Astrocyte (in vitro differentiated cells and primary cell): ENCODE data around the gene CDK3. TPM values are rescaled to one million over a fixed set of nuclear protein-coding genes. Genes with fewer than 3 reads are reported as not detected.
A peak's percentile ranks its signal among the peaks of the same experiment; 100 is the strongest.

Experiments used
- DNase-seq: peaks from one replicate; pipeline ENCODE4 v3.0.0-alpha.2; 2010; ENCODE audit warnings: low read depth
- FAIRE-seq: peaks from 2 replicates; lab custom pipeline; 2011; peaks lifted over from hg19 to GRCh38; lab: Jason Lieb, UNC
- H2AFZ ChIP-seq: 2 replicates; pipeline ENCODE4 v1.6.0; 2012; ENCODE audit warnings: low read depth, low read length, inconsistent platforms
- H3K27ac ChIP-seq: 2 replicates; pipeline ENCODE4 v1.5.1; 2011; ENCODE audit warnings: low read depth, low read length, inconsistent platforms
- H3K27me3 ChIP-seq: 2 replicates; pipeline ENCODE4 v1.6.0; 2011; ENCODE audit warnings: low read length, inconsistent platforms; ENCODE audit not compliant: insufficient read depth
- H3K36me3 ChIP-seq: 2 replicates; pipeline ENCODE4 v1.5.1; 2011; ENCODE audit warnings: low read length, inconsistent platforms; ENCODE audit not compliant: insufficient read depth
- H3K4me1 ChIP-seq: 2 replicates; pipeline ENCODE4 v1.5.1; 2011; ENCODE audit warnings: low read length, inconsistent platforms; ENCODE audit not compliant: insufficient read depth
- H3K4me2 ChIP-seq: 2 replicates; pipeline ENCODE4 v1.6.0; 2012; ENCODE audit warnings: low read length, inconsistent platforms
- H3K4me3 ChIP-seq: 2 replicates; pipeline ENCODE4 v1.5.1; 2011; ENCODE audit warnings: low read depth, mild to moderate bottlenecking, low read length, inconsistent platforms; ENCODE audit not compliant: insufficient read depth
- H3K79me2 ChIP-seq: 2 replicates; pipeline ENCODE4 v1.6.0; 2012; ENCODE audit warnings: mild to moderate bottlenecking, low read length, inconsistent platforms; ENCODE audit not compliant: insufficient read depth
- H3K9ac ChIP-seq: 2 replicates; pipeline ENCODE4 v1.6.0; 2012; ENCODE audit warnings: mild to moderate bottlenecking, low read length, inconsistent platforms
- H3K9me3 ChIP-seq: 2 replicates; pipeline ENCODE4 v1.5.1; 2012; ENCODE audit warnings: low read depth, mild to moderate bottlenecking, low read length, inconsistent platforms; ENCODE audit not compliant: insufficient read depth
- H4K20me1 ChIP-seq: 2 replicates; pipeline ENCODE4 v1.6.0; 2012; ENCODE audit warnings: low read length, inconsistent platforms; ENCODE audit not compliant: insufficient read depth
- H3K27ac Mint-ChIP-seq: one replicate; pipeline ENCODE4 v1.8.0; 2021; ENCODE audit warnings: mild to moderate bottlenecking, mixed read lengths; ENCODE audit not compliant: unreplicated experiment
- H3K27me3 Mint-ChIP-seq: one replicate; pipeline ENCODE4 v1.8.0; 2021; ENCODE audit warnings: low read depth, mixed read lengths; ENCODE audit not compliant: unreplicated experiment
- H3K36me3 Mint-ChIP-seq: one replicate; pipeline ENCODE4 v1.8.0; 2021; ENCODE audit warnings: low read depth, mixed read lengths; ENCODE audit not compliant: unreplicated experiment
- H3K4me1 Mint-ChIP-seq: one replicate; pipeline ENCODE4 v1.8.0; 2021; ENCODE audit warnings: low read depth, mixed read lengths; ENCODE audit not compliant: unreplicated experiment
- H3K4me3 Mint-ChIP-seq: one replicate; pipeline ENCODE4 v1.8.0; 2021; ENCODE audit warnings: mild to moderate bottlenecking, moderate library complexity, mixed read lengths; ENCODE audit not compliant: unreplicated experiment
- H3K9me3 Mint-ChIP-seq: one replicate; pipeline ENCODE4 v1.8.0; 2021; ENCODE audit warnings: mild to moderate bottlenecking, mixed read lengths; ENCODE audit not compliant: unreplicated experiment
- CTCF ChIP-seq: IDR thresholded peaks from 2 replicates; pipeline ENCODE4 v1.5.1; 2011; ENCODE audit warnings: low read depth, mild to moderate bottlenecking, inconsistent platforms, low read length, moderate library complexity; ENCODE audit not compliant: insufficient read depth
- EZH2 ChIP-seq: IDR thresholded peaks from 2 replicates; pipeline ENCODE4 v1.6.1; 2012; ENCODE audit warnings: mild to moderate bottlenecking, low read length, inconsistent platforms; ENCODE audit not compliant: insufficient read depth
- total RNA-seq: library from RNA; stranded (reverse); gene quantifications from 2 replicates; pipeline ENCODE4 v1.2.1, GENCODE V29; 2021

Gene CDK3
- total RNA-seq, 1 donor from 2014 or later: 5.0 TPM

- Histone ChIP-seq H3K4me3 (peak within 1 kb of the TSS; percentile 81), H3K9ac (peak within 1 kb of the TSS; percentile 93), H4K20me1 (peaks cover 18% of the 10 kb centered on the region), H3K4me1 (peaks cover 23% of the 10 kb centered on the region), H2AFZ (peak within 1 kb of the TSS; percentile 86), H3K36me3 (peaks cover 4% of the 10 kb centered on the region), H3K27me3 (no peaks in the 10 kb centered on the region), H3K27ac (peak within 1 kb of the TSS; percentile 98), H3K4me2 (peak within 1 kb of the TSS; percentile 92), H3K79me2 (peaks cover 51% of the 10 kb centered on the region), H3K9me3 (no peaks in the 10 kb centered on the region)
- Mint-ChIP-seq H3K4me3 (peak within 1 kb of the TSS; percentile 98), H3K36me3 (peaks cover 10% of the 10 kb centered on the region), H3K4me1 (peaks cover 44% of the 10 kb centered on the region), H3K9me3 (no peaks in the 10 kb centered on the region), H3K27ac (peak within 1 kb of the TSS; percentile 100), H3K27me3 (no peaks in the 10 kb centered on the region)
- DNase-seq (peak; percentile 95), FAIRE-seq (no peak)
- TF ChIP-seq CTCF: no peak
- no peak for TF ChIP-seq EZH2
These were observed 21.5 kb upstream of the CDK3 start, which contains the start of the genes ACOX1 and TEN1 for GRCh38 chr17:75978938-75979704. ACOX1 (minus strand) TSS chr17:75979166; CDS start chr17:75979073, 93 bp downstream. TEN1 (plus strand) TSS chr17:75979240; CDS start chr17:75986193, 6,953 bp downstream.

- peaks cover 14% of the 10 kb centered on the region for H4K20me1 ChIP-seq
- Mint-ChIP-seq H3K27ac (peak overlapping the region; percentile 100), H3K27me3 (no peaks in the 10 kb centered on the region), H3K36me3 (peaks cover 7% of the 10 kb centered on the region), H3K9me3 (no peaks in the 10 kb centered on the region), H3K4me1 (peaks cover 44% of the 10 kb centered on the region), H3K4me3 (peak overlapping the region; percentile 98)
- peaks cover 50% of the 10 kb centered on the region for H3K79me2 ChIP-seq
- peak overlapping the region; percentile 86 for H2AFZ ChIP-seq
- FAIRE-seq (no peak), DNase-seq (peak; percentile 82)
- H3K4me3 ChIP-seq: peak overlapping the region; percentile 81
- TF ChIP-seq EZH2 (no peak), CTCF (no peak)
- H3K36me3 ChIP-seq: peaks cover 2% of the 10 kb centered on the region
- no peaks in the 10 kb centered on the region for H3K9me3 ChIP-seq
- peak overlapping the region; percentile 93 for H3K9ac ChIP-seq
- peaks cover 25% of the 10 kb centered on the region for H3K4me1 ChIP-seq
- H3K27ac ChIP-seq: peak overlapping the region; percentile 98
- no peaks in the 10 kb centered on the region for H3K27me3 ChIP-seq
- peak overlapping the region; percentile 92 for H3K4me2 ChIP-seq
These were observed 20.9 kb upstream of the CDK3 start for GRCh38 chr17:75979705-75980187.
